ENCODE data around the gene TUSC2. TPM values are rescaled to one million over a fixed set of nuclear protein-coding genes. Genes with fewer than 3 reads are reported as not detected.

The TUSC2 gene
- total and polyA plus RNA-seq, 2 experiments from 2014 or later = 41.6 to 71.0 TPM

DNA sequence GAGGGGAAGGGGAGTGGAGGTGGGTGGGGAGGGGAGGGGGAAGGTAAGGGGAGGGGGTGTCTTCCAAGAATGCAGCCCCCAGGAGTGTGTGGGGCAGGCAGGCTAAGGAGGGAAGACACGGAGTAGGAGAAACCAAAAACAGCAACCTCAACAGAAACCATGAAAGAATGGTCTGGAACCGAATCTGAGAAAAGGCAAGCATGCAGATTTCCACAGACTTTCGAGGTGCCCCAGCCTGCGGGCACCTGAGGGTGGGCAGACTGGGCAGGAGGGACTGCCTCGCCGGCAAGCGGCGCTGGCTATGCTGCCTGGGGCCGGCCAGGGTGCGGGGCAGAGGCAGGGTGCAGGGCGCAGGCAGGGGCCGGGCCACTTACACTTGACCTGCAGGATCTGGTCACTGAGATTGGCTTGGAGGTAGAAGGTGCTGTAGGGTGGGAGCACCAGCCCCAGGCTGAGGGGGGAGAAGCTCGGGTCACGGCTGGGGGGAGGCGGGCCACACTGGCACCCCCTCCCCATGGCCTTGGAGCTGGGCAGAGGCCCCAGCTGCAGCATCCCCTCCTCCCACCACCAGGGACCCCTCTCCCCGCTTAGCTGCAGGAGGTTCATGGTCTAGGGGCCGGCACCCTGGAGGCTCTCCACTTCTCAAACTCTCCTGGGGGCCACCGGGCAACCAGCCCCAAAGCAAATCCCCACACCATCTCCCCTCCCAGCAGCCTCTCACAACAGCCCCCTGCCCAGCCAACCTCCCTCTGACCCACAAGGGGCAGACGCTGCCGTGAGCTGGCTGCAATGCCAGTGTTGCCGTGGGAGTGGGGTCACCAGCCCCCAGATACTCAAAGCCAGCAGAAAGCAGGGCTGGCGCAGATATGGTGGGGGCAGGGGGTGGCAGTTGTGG, 46.6 kb upstream of the TUSC2 start (continued):
- TF ChIP-seq, protein P1, sequence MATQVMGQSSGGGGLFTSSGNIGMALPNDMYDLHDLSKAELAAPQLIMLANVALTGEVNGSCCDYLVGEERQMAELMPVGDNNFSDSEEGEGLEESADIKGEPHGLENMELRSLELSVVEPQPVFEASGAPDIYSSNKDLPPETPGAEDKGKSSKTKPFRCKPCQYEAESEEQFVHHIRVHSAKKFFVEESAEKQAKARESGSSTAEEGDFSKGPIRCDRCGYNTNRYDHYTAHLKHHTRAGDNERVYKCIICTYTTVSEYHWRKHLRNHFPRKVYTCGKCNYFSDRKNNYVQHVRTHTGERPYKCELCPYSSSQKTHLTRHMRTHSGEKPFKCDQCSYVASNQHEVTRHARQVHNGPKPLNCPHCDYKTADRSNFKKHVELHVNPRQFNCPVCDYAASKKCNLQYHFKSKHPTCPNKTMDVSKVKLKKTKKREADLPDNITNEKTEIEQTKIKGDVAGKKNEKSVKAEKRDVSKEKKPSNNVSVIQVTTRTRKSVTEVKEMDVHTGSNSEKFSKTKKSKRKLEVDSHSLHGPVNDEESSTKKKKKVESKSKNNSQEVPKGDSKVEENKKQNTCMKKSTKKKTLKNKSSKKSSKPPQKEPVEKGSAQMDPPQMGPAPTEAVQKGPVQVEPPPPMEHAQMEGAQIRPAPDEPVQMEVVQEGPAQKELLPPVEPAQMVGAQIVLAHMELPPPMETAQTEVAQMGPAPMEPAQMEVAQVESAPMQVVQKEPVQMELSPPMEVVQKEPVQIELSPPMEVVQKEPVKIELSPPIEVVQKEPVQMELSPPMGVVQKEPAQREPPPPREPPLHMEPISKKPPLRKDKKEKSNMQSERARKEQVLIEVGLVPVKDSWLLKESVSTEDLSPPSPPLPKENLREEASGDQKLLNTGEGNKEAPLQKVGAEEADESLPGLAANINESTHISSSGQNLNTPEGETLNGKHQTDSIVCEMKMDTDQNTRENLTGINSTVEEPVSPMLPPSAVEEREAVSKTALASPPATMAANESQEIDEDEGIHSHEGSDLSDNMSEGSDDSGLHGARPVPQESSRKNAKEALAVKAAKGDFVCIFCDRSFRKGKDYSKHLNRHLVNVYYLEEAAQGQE (IDR thresholded peaks at IDR 0.05; ENCODE audit: unreplicated experiment) = no peak
- TF ChIP-seq ZNF114 (CRISPR knock-in tag; IDR thresholded peaks at IDR 0.05) (no peak), NANOG (IDR thresholded peaks at IDR 0.05; ENCODE audit: borderline replicate concordance) (no peak), CREB1 (CRISPR knock-in tag; IDR thresholded peaks at IDR 0.05; ENCODE audit: low read depth) (no peak)
- TF ChIP-seq, protein P2, sequence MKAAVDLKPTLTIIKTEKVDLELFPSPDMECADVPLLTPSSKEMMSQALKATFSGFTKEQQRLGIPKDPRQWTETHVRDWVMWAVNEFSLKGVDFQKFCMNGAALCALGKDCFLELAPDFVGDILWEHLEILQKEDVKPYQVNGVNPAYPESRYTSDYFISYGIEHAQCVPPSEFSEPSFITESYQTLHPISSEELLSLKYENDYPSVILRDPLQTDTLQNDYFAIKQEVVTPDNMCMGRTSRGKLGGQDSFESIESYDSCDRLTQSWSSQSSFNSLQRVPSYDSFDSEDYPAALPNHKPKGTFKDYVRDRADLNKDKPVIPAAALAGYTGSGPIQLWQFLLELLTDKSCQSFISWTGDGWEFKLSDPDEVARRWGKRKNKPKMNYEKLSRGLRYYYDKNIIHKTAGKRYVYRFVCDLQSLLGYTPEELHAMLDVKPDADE (IDR thresholded peaks at IDR 0.05) = no peak

DNA sequence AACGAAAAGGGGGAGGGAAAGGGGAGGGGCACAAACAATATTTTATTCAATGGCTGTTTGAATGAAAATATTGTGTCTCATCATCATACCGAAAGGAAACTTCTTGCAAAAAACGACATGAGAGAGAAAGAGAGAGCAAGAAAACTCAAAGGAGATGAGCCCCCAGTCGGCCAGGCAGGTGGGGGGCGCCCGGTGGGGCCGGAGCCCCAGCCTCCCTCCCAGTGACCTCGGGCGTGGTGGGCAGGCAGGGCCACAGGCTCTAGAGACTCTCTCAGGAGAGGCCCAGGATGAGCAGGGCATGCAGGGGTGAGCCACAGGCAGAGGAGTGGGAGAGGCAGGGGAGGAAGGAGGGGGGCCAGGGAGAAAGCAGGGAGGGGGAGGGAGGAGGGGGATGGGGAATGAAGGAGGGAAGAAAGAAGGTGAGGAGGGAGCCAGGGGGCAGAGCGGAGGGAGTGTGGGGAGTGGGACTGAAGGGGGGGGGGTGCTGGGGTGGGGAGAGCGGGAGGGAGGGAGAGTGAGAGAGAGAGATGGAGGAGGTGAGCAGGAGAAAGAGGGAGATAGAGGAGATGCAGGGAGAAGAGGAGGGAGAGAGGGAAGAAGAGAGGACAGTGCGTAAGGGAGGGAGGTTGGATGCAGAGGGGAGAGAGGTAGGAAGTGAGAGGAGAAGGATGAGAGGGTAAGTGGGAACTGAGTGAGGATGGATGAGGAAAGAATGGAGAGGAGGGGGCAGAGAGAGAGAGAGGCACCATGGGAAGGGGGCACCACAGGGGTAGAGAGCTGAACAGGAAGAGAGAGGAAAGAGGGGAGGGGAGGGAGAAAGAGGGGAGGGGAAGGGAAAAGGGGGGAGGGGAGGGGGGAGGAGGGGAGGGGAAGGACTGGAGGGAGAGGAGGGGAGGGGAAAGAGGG, 45.4 kb upstream of the TUSC2 start:
- Mint-ChIP-seq H3K27me3 (ENCODE audit: insufficient read depth, low read depth, poor library complexity) (peaks cover 20% of the 10 kb centered on the region), H3K9me3 (no peaks in the 10 kb centered on the region; the same call in 2 of the 3 replicates), H3K4me3 (no peak overlapping the region; the same call in 2 of the 3 replicates), H3K27ac (no peak overlapping the region), H3K4me1 (peaks cover 35% of the 10 kb centered on the region), H3K36me3 (ENCODE audit: low read depth) (no peaks in the 10 kb centered on the region; the same call in 2 of the 3 replicates)
- H3K4me1 ChIP-seq (ENCODE audit: insufficient read depth) = peaks cover 11% of the 10 kb centered on the region
- no peaks in the 10 kb centered on the region for H4K20me1 ChIP-seq (replicated peaks; ENCODE audit: insufficient read depth)
- peak; percentile 74 for DNase-seq (ENCODE audit: low spot score)
- H3K27ac ChIP-seq (ENCODE audit: low read depth) = no peak overlapping the region
- H3K27me3 ChIP-seq (ENCODE audit: insufficient read depth) = no peaks in the 10 kb centered on the region
- no peaks in the 10 kb centered on the region for H3K79me2 ChIP-seq (replicated peaks; ENCODE audit: insufficient read depth)
- H2AFZ ChIP-seq = no peak overlapping the region
- no peaks in the 10 kb centered on the region for H3K9me2 ChIP-seq (ENCODE audit: insufficient read depth)
- no peaks in the 10 kb centered on the region for H3F3A ChIP-seq (replicated peaks; ENCODE audit: low read depth)
- ATAC-seq = peak; percentile 10; the same call in 2 of the 3 replicates
- TF ChIP-seq NANOG (IDR thresholded peaks at IDR 0.05; ENCODE audit: borderline replicate concordance) (no peak), ZNF331 (CRISPR knock-in tag; IDR thresholded peaks at IDR 0.05; ENCODE audit: low read depth) (no peak)
- TF ChIP-seq, protein P1 (IDR thresholded peaks at IDR 0.05; ENCODE audit: unreplicated experiment) = no peak
- TF ChIP-seq, protein P3, sequence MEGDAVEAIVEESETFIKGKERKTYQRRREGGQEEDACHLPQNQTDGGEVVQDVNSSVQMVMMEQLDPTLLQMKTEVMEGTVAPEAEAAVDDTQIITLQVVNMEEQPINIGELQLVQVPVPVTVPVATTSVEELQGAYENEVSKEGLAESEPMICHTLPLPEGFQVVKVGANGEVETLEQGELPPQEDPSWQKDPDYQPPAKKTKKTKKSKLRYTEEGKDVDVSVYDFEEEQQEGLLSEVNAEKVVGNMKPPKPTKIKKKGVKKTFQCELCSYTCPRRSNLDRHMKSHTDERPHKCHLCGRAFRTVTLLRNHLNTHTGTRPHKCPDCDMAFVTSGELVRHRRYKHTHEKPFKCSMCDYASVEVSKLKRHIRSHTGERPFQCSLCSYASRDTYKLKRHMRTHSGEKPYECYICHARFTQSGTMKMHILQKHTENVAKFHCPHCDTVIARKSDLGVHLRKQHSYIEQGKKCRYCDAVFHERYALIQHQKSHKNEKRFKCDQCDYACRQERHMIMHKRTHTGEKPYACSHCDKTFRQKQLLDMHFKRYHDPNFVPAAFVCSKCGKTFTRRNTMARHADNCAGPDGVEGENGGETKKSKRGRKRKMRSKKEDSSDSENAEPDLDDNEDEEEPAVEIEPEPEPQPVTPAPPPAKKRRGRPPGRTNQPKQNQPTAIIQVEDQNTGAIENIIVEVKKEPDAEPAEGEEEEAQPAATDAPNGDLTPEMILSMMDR (conservative IDR thresholded peaks at IDR 0.05; ENCODE audit: low read depth in 2 of 2) = no peak
- peak overlapping the region; percentile 67; the same call in 1 of the 2 replicates for H3K4me2 ChIP-seq
- H3K4me3 ChIP-seq = no peak overlapping the region; the same call in 1 of the 2 replicates
- no peaks in the 10 kb centered on the region for H3K36me3 ChIP-seq (ENCODE audit: insufficient read depth)

Measured in GM23338 (cell line).